ENCODE results near the gene SLC12A8. TPM values are rescaled to one million over a fixed set of nuclear protein-coding genes. Genes with fewer than 3 reads are reported as not detected.

The SLC12A8 gene
- total RNA-seq, 1 donor from 2014 or later = 8.0 TPM

DNA sequence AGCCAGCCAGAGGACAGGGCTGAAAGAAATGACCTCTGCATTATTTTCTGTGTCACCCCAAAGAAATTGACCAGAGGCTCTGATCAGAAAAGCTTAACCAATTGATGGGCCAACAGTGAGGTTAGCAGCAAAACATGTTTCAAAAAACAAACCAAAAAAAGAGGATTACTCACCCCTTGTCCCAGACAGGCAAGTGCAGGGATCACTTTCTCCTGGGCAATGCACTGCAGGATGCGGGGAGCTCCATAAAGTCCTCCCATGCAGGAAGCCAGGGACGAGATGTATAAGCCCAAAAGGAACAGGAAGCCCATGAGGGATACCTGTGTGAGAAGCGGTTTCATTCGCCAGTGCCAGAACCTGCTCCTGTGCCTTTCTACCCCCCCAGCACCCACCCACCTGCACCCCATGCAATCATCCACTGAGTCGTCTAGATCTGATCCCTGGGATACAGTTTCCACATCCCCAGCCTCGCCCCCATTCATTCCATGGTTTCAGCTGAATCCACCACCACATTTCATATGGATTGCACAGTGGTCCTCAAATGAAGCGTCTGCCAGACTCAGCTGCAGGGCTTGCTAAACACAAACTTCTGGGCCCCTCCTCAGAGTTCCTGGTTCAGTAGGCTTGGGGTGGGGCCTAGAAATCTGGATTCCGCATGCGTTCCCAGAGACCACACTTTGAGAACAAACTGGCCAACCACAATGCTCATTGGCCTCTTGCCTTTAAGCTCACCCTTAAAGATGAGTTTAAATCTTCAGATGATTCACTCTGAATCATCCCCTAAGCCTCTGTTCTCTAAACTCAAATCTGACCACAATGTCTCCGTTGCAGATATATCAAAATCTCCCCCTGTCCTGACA is 102.3 kb downstream of the SLC12A8 start:
- Mint-ChIP-seq H3K36me3 (peaks cover 2% of the 10 kb centered on the region), H3K9me3 (peaks cover 3% of the 10 kb centered on the region), H3K27ac (no peak overlapping the region), H3K4me3 (no peak overlapping the region), H3K27me3 (ENCODE audit: low read depth) (no peaks in the 10 kb centered on the region), H3K4me1 (peaks cover 7% of the 10 kb centered on the region)
- TF ChIP-seq, protein P1, sequence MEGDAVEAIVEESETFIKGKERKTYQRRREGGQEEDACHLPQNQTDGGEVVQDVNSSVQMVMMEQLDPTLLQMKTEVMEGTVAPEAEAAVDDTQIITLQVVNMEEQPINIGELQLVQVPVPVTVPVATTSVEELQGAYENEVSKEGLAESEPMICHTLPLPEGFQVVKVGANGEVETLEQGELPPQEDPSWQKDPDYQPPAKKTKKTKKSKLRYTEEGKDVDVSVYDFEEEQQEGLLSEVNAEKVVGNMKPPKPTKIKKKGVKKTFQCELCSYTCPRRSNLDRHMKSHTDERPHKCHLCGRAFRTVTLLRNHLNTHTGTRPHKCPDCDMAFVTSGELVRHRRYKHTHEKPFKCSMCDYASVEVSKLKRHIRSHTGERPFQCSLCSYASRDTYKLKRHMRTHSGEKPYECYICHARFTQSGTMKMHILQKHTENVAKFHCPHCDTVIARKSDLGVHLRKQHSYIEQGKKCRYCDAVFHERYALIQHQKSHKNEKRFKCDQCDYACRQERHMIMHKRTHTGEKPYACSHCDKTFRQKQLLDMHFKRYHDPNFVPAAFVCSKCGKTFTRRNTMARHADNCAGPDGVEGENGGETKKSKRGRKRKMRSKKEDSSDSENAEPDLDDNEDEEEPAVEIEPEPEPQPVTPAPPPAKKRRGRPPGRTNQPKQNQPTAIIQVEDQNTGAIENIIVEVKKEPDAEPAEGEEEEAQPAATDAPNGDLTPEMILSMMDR (IDR thresholded peaks at IDR 0.05; ENCODE audit: unreplicated experiment) = no peak
- DNase-seq (ENCODE audit: low spot score in 2 of 2, unreplicated experiment in 2 of 2) = no peak

DNA sequence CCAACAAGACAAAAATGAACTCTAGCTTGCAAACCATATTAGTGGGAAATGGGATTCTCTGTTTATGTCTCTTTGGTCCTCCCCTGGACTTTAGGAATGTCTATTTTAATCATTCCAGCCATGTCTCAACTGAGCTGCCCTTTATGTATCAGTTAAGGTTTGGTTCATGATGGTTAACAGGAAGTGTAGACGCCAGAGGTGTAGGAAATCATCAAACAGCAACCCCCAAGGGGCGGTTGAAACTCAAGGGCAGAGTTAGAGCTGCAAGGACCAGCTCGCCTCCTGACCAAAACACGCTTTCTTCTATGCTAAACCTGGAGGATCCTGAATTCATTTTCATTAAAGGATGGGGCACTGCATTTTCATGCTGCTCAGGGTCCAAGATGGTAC is 103.0 kb downstream of the SLC12A8 start:
- Mint-ChIP-seq H3K4me3 (no peak overlapping the region), H3K27ac (no peak overlapping the region), H3K4me1 (peaks cover 4% of the 10 kb centered on the region), H3K9me3 (peaks cover 9% of the 10 kb centered on the region), H3K36me3 (peaks cover 8% of the 10 kb centered on the region), H3K27me3 (ENCODE audit: low read depth) (no peaks in the 10 kb centered on the region)
- DNase-seq (ENCODE audit: low spot score in 2 of 2, unreplicated experiment in 2 of 2) = no peak
- TF ChIP-seq, protein P1 (IDR thresholded peaks at IDR 0.05; ENCODE audit: unreplicated experiment) = no peak

GRCh38 chr3:125108833-125109535 is 103.6 kb downstream of the SLC12A8 start:
- Mint-ChIP-seq H3K4me3 (no peak overlapping the region), H3K4me1 (peaks cover 4% of the 10 kb centered on the region), H3K36me3 (peaks cover 8% of the 10 kb centered on the region), H3K27ac (no peak overlapping the region), H3K9me3 (peaks cover 9% of the 10 kb centered on the region), H3K27me3 (ENCODE audit: low read depth) (no peaks in the 10 kb centered on the region)
- TF ChIP-seq, protein P1 (IDR thresholded peaks at IDR 0.05; ENCODE audit: unreplicated experiment) = no peak
- no peak for DNase-seq (ENCODE audit: low spot score in 2 of 2, unreplicated experiment in 2 of 2)

- Mint-ChIP-seq H3K9me3 (peaks cover 9% of the 10 kb centered on the region), H3K27ac (no peak overlapping the region), H3K4me3 (no peak overlapping the region), H3K27me3 (ENCODE audit: low read depth) (no peaks in the 10 kb centered on the region), H3K4me1 (peaks cover 4% of the 10 kb centered on the region), H3K36me3 (peaks cover 8% of the 10 kb centered on the region)
- TF ChIP-seq, protein P1 (IDR thresholded peaks at IDR 0.05; ENCODE audit: unreplicated experiment) = no peak
- no peak for DNase-seq (ENCODE audit: low spot score in 2 of 2, unreplicated experiment in 2 of 2)
Observed at GRCh38 chr3:125107861-125108567, 104.5 kb downstream of the SLC12A8 start.

GRCh38 chr3:125107363-125107762 is 105.2 kb downstream of the SLC12A8 start:
- peaks cover 4% of the 10 kb centered on the region for H3K4me1 Mint-ChIP-seq
- no peak overlapping the region for H3K4me3 Mint-ChIP-seq
- H3K27me3 Mint-ChIP-seq (ENCODE audit: low read depth) = no peaks in the 10 kb centered on the region
- DNase-seq (ENCODE audit: low spot score in 2 of 2, unreplicated experiment in 2 of 2) = no peak
- peaks cover 8% of the 10 kb centered on the region for H3K36me3 Mint-ChIP-seq
- TF ChIP-seq, protein P1 (IDR thresholded peaks at IDR 0.05; ENCODE audit: unreplicated experiment) = no peak
- H3K27ac Mint-ChIP-seq = no peak overlapping the region
- peaks cover 9% of the 10 kb centered on the region for H3K9me3 Mint-ChIP-seq

Measured in mesothelial cell of epicardium (in vitro differentiated cells).